Stomach (tissue), 9 donors: ENCODE results near the gene TRABD. TPM values are rescaled to one million over a fixed set of nuclear protein-coding genes. Genes with fewer than 3 reads are reported as not detected.
A peak's percentile ranks its signal among the peaks of the same experiment; 100 is the strongest.

Experiments used
- DNase-seq, 2 donors: peaks; one replicate each; pipeline versions ENCODE4 v3.0.0 to v3.0.0-alpha.2; 2013 to 2019
- H3K27ac ChIP-seq, 5 donors: fragments of 200-600 bp in 4 of 5; sonication (generic) in 4 of 5; one replicate each; pipeline ENCODE4 v1.5.1; 2013 to 2019; ENCODE audit warnings: mild to moderate bottlenecking in 1 of 5, moderate library complexity in 1 of 5
- H3K27me3 ChIP-seq, 3 donors: fragments of 200-600 bp; sonication (generic); one replicate each; pipeline ENCODE4 v1.5.1; 2017 to 2019; ENCODE audit warnings: mixed run types in 1 of 3
- H3K36me3 ChIP-seq, 4 donors: fragments of 200-600 bp; sonication (generic); 1 replicate in 3 of 4; 2 replicates in 1 of 4; pipeline ENCODE4 v1.5.1; 2016 to 2019
- H3K4me1 ChIP-seq, 4 donors: fragments of 200-600 bp; sonication (generic); one replicate each; pipeline ENCODE4 v1.5.1; 2016 to 2019
- H3K4me3 ChIP-seq, 4 donors: fragments of 200-600 bp; sonication (generic) in 3 of 4; one replicate each; pipeline ENCODE4 v1.5.1; 2016 to 2019; ENCODE audit warnings: mild to moderate bottlenecking in 1 of 4
- H3K9me3 ChIP-seq, 4 donors: fragments of 200-600 bp; sonication (generic); one replicate each; pipeline ENCODE4 v1.5.1; 2016 to 2019
- EP300 ChIP-seq: sonication (generic); formaldehyde crosslinking; IDR thresholded peaks from one replicate; pipeline ENCODE4 v1.6.1; 2017; ENCODE audit warnings: antibody characterized with exemption
- POLR2A ChIP-seq, 4 donors: fragments of 450-650 bp; IDR thresholded peaks; one replicate each; pipeline ENCODE4 v1.6.1; 2016; ENCODE audit warnings: antibody characterized with exemption in 4 of 4, control low read depth in 2 of 4, mild to moderate bottlenecking in 1 of 4, moderate library complexity in 1 of 4
- POLR2AphosphoS5 ChIP-seq, 3 donors: sonication (generic); formaldehyde crosslinking; IDR thresholded peaks; one replicate each; pipeline ENCODE4 v1.6.1; 2016; ENCODE audit warnings: antibody characterized with exemption in 3 of 3
- WGBS, 5 donors: extraction: QIAGEN DNeasy Blood & Tissue Kit in 3 of 5; methylation state at CpG; one replicate each; pipeline versions ENCODE4 v1.1.5 to v1.1.7; 2013 to 2018; 5-methylcytosine and 5-hydroxymethylcytosine counted together
- intact Hi-C: fragments of 100-400 bp; cut with DNase I; formaldehyde crosslinking; loops from one replicate; pipeline ENCODE4 v1.15.1; 2023; ENCODE audit warnings: low total_unique reads
- polyA plus RNA-seq, 3 donors: library from polyadenylated mRNA; stranded (reverse); fragments of 200-250 nt; gene quantifications; one replicate each; pipeline ENCODE4 v1.2.3, GENCODE V29; 2013
- total RNA-seq, 5 donors: library from RNA; depleted of rRNA; stranded (reverse); fragments of >200 nt; gene quantifications; one replicate each; pipeline versions ENCODE4 v1.1.0 to v1.2.3, GENCODE V29; 2014 to 2016
- TF ChIP-seq, protein P1 (sequence below), 7 experiments: fragments of 450-650 bp in 4 of 7; fragments of 200-600 bp in 3 of 7; sonication (generic) in 3 of 7; IDR thresholded peaks; one replicate each; pipeline ENCODE4 v1.5.1; 2016 to 2019; ENCODE audit warnings: antibody characterized with exemption in 7 of 7, control low read depth in 2 of 7, mild to moderate bottlenecking in 1 of 7
- donor health status: healthy with polysubstance abuse.
- donor health status: Bipolar disorder and iron deficiency.
- donor health status: healthy.

TRABD gene
- total and polyA plus RNA-seq, 8 donors: 13.2 to 245 (median 47.5) TPM

DNA sequence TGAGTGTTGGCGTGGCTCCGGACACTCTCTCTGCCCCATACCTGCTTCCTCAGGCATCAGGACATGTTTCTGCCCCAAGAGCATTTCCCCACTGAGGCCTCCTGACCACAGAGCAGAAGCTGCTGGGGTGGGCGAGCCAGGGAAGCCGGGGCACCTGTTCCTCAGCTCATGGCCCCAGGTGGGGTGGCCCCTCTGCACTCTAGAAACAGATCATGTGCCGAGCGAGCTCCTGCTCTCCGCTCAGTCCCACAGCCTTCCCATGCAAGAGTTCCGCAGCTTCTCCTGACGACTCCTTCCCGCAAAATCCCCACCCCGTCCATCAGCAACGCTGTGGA, 37.6 kb upstream of the TRABD start:
- Histone ChIP-seq H3K27ac (no peak overlapping the region), H3K36me3 (no peaks in the 10 kb centered on the region), H3K27me3 (peaks cover 0 to 13% (median 7%) of the 10 kb centered on the region in 3 donors), H3K4me1 (peaks cover 0 to 7% (median 4%) of the 10 kb centered on the region in 4 donors), H3K4me3 (no peak overlapping the region), H3K9me3 (no peaks in the 10 kb centered on the region)
- no peak for DNase-seq
- WGBS, 5 donors: 84 to 92% (median 91%) methylated on average over 11 to 12 of the region's 12 CpGs
- TF ChIP-seq, protein P1, sequence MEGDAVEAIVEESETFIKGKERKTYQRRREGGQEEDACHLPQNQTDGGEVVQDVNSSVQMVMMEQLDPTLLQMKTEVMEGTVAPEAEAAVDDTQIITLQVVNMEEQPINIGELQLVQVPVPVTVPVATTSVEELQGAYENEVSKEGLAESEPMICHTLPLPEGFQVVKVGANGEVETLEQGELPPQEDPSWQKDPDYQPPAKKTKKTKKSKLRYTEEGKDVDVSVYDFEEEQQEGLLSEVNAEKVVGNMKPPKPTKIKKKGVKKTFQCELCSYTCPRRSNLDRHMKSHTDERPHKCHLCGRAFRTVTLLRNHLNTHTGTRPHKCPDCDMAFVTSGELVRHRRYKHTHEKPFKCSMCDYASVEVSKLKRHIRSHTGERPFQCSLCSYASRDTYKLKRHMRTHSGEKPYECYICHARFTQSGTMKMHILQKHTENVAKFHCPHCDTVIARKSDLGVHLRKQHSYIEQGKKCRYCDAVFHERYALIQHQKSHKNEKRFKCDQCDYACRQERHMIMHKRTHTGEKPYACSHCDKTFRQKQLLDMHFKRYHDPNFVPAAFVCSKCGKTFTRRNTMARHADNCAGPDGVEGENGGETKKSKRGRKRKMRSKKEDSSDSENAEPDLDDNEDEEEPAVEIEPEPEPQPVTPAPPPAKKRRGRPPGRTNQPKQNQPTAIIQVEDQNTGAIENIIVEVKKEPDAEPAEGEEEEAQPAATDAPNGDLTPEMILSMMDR (IDR thresholded peaks at IDR 0.05): no peak
- TF ChIP-seq POLR2AphosphoS5 (IDR thresholded peaks at IDR 0.05) (no peak), EP300 (no peak), POLR2A (IDR thresholded peaks at IDR 0.05) (no peak)
- intact Hi-C loops: no loop called here

DNA sequence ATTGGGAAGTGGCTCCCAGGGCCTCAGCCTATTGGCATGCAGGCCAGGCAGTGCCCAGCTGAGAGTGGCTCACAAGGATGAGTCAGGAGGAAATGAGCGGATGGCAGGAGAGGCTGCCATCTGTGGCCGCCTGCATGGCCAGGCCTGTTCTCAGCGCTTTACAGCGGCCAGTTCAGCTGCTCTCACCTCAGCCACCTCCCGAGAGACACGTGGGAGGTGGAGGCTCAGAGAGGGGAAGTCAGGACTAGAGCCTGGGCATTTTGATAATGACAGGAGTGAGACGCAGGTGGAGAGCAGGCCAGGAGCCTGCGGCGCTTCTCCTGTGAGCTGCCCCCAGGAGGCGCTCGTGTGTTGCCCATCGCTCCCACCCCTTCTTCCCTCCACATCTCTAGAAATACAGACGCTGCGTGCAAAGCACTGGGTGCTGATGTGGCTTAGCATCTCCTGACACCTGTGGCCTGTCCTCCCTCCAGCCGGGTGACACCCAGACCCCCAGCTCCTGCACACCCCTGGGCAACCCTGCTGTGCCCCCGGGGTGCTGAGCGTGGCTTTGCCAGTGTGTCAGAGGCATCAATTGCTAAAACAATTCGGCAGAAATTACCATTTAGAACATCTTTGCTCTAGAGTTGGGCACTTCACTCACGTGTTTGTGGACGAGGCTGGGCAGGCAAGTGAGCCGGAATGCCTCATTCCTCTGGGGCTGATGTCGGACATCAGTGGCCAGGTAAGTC, 36.6 kb upstream of the TRABD start:
- intact Hi-C loops: no loop called here
- 27 to 48% (median 31%) methylated on average over 22 of the region's 22 CpGs for WGBS, 5 donors
- DNase-seq: peak; percentile 78 to 86

DNA sequence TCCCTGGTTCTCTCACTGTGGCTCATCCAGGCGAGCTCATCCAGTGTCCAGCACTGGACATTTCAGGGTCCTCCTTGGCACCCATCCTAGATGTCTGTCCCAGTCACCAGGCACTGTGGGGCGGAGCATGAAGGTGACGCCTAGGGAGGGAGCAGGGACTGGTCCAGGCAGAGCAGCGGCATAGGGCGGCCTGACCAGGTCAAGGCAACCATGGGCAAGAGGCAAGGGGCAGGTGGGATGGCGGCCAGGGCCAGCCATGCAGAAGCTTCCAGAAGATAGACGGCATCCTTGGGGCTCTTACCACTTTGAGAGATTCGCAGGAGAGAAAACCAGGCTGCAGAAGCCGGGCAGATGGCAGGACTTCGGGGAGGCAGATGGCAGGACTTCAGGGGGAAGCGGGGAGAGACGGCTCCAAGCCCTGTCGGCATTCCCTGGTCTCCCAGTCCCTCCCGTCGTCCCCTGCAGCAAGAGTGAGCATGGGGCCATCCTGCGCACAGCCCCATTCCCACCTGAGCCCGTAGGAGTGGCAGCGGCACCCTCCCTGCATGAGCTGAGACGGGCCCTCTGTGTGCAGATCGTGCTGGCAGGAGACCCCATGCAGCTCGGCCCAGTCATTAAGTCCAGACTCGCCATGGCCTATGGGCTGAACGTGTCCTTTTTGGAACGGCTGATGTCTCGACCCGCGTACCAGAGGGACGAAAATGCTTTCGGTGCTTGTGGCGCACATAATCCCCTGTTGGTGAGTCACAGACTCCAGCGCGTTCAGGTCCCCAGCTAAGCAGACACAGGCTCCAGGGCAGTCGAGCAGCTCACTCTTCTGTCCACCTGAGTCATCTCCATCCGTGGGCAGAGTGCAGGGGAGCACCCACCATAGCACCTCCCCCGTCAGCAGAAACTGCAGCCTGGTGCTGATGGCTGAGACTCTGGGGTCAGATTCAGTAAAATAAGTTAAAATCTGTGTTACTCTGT, 35.3 kb upstream of the TRABD start:
- Histone ChIP-seq H3K36me3 (no peaks in the 10 kb centered on the region), H3K4me3 (no peak overlapping the region), H3K4me1 (peaks cover 0 to 7% (median 4%) of the 10 kb centered on the region in 4 donors), H3K27me3 (peaks cover 0 to 8% (median 7%) of the 10 kb centered on the region in 3 donors), H3K9me3 (no peaks in the 10 kb centered on the region), H3K27ac (no peak overlapping the region)
- no peak for DNase-seq
- WGBS, 5 donors: 86 to 88% (median 87%) methylated on average over 26 to 35 of the region's 35 CpGs
- TF ChIP-seq, protein P1 (IDR thresholded peaks at IDR 0.05): no peak
- TF ChIP-seq POLR2A (IDR thresholded peaks at IDR 0.05) (no peak), EP300 (no peak), POLR2AphosphoS5 (IDR thresholded peaks at IDR 0.05) (no peak)
- intact Hi-C loops: loop anchor here (5.0 kb wide), 1 partner anchor 62 kb away; no protein-coding TSS in a partner anchor

More for the DNA sequence above, 36.6 kb upstream of the TRABD start:
- TF ChIP-seq POLR2A (IDR thresholded peaks at IDR 0.05): no peak
- TF ChIP-seq, protein P1 (IDR thresholded peaks at IDR 0.05): peak in 5 of 7 experiments; percentile 62 to 82 (median 73)
- Histone ChIP-seq H3K4me3 (no peak overlapping the region), H3K4me1 (peaks cover 0 to 7% (median 4%) of the 10 kb centered on the region in 4 donors), H3K27ac (no peak overlapping the region), H3K36me3 (no peaks in the 10 kb centered on the region), H3K27me3 (peaks cover 0 to 9% (median 7%) of the 10 kb centered on the region in 3 donors), H3K9me3 (no peaks in the 10 kb centered on the region)
